Uterus (tissue), 2 donors: Measurements from ENCODE around the gene PDE6A.

Experiments
- POLR2A ChIP-seq, 2 donors: fragments of 450-650 bp; IDR thresholded peaks; one replicate each; pipeline ENCODE4 v1.6.1; 2016; ENCODE audit warnings: antibody characterized with exemption in 2 of 2, mild to moderate bottlenecking in 1 of 2, moderate library complexity in 1 of 2
- TF ChIP-seq, protein P1 (sequence below), 4 experiments: fragments of 200-600 bp in 2 of 4; fragments of 450-650 bp in 2 of 4; sonication (generic) in 2 of 4; IDR thresholded peaks; one replicate each; pipeline ENCODE4 v1.5.1; 2016 to 2019; ENCODE audit warnings: antibody characterized with exemption in 4 of 4, mild to moderate bottlenecking in 2 of 4, moderate library complexity in 1 of 4

DNA sequence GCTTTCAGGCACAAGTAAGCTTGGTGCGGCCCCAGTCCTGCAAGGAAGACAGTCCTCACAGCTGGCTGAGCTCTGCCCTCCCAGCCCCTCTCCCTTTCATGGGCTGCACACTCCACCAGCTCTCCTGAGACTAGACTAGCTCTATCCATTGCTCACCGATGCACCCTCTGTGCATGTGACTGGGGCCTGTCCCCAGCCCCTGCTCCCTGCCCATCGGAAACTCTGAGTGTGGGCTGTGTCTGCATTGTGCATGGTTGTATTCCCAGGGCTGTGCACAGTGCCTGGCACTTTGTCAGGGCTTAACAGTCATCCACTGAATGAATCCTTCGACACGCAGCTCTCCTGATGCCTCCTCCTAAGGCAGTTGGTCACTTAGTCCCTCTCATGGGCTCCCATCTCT, 122.3 kb downstream of the PDE6A start:
- TF ChIP-seq, protein P1, sequence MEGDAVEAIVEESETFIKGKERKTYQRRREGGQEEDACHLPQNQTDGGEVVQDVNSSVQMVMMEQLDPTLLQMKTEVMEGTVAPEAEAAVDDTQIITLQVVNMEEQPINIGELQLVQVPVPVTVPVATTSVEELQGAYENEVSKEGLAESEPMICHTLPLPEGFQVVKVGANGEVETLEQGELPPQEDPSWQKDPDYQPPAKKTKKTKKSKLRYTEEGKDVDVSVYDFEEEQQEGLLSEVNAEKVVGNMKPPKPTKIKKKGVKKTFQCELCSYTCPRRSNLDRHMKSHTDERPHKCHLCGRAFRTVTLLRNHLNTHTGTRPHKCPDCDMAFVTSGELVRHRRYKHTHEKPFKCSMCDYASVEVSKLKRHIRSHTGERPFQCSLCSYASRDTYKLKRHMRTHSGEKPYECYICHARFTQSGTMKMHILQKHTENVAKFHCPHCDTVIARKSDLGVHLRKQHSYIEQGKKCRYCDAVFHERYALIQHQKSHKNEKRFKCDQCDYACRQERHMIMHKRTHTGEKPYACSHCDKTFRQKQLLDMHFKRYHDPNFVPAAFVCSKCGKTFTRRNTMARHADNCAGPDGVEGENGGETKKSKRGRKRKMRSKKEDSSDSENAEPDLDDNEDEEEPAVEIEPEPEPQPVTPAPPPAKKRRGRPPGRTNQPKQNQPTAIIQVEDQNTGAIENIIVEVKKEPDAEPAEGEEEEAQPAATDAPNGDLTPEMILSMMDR (IDR thresholded peaks at IDR 0.05): no peak
- no peak for TF ChIP-seq POLR2A (IDR thresholded peaks at IDR 0.05)
